Measurements from ENCODE around the gene PTGFR. TPM values are rescaled to one million over a fixed set of nuclear protein-coding genes. Genes with fewer than 3 reads are reported as not detected.

The PTGFR gene
- polyA plus RNA-seq, 3 donors = 0.43 to 0.88 TPM; not detected in 1

GRCh38 chr1:78447086-78447485 is 43.7 kb upstream of the PTGFR start:
- Histone ChIP-seq H3K36me3 (replicated peaks in 1 of 2; ENCODE audit: control insufficient read depth in 1 of 2, insufficient read depth in 2 of 2, low read length in 2 of 2) (no peaks in the 10 kb centered on the region), H3K27me3 (ENCODE audit: control insufficient read depth in 2 of 2, insufficient read depth in 2 of 2, low read length in 2 of 2) (no peaks in the 10 kb centered on the region), H3K79me2 (ENCODE audit: insufficient read depth, low read length) (no peaks in the 10 kb centered on the region), H3K4me2 (replicated peaks; ENCODE audit: extremely low read depth, low read length, poor library complexity, severe bottlenecking) (no peak overlapping the region), H3K9ac (ENCODE audit: insufficient read depth, low read length, poor library complexity, severe bottlenecking) (no peak overlapping the region), H3K4me3 (replicated peaks in 1 of 3; ENCODE audit: low read depth in 2 of 3, low read length in 3 of 3) (no peak overlapping the region), H4K20me1 (ENCODE audit: insufficient read depth, low read length) (no peaks in the 10 kb centered on the region), H3K9me3 (replicated peaks in 1 of 2; ENCODE audit: control insufficient read depth in 1 of 2, insufficient read depth in 1 of 2, low read length in 2 of 2) (peaks cover 0 to 10% of the 10 kb centered on the region in 2 donors), H3K27ac (ENCODE audit: low read depth in 1 of 2, low read length in 2 of 2) (no peak overlapping the region), H2AFZ (ENCODE audit: insufficient read depth, low read depth, low read length, poor library complexity, severe bottlenecking) (no peak overlapping the region), H3K4me1 (ENCODE audit: control insufficient read depth in 1 of 2, insufficient read depth in 2 of 2, low read length in 2 of 2) (no peaks in the 10 kb centered on the region)
- no peak overlapping the region for H3K4me3 Mint-ChIP-seq
- intact Hi-C loops (cut with micrococcal nuclease) = no loop called here
- no peak overlapping the region for H3K27ac Mint-ChIP-seq
- no peaks in the 10 kb centered on the region for H3K27me3 Mint-ChIP-seq (ENCODE audit: low read depth in 3 of 3)
- TF ChIP-seq CTCF (IDR thresholded peaks at IDR 0.05) = no peak
- H3K36me3 Mint-ChIP-seq = no peaks in the 10 kb centered on the region
- peaks cover 0 to 9% (median 0%) of the 10 kb centered on the region in 7 donors for H3K9me3 Mint-ChIP-seq
- DNase-seq = no peak
- no peaks in the 10 kb centered on the region for H3K4me1 Mint-ChIP-seq

- intact Hi-C loops (cut with micrococcal nuclease) = no loop called here
- Histone ChIP-seq H3K36me3 (replicated peaks in 1 of 2; ENCODE audit: control insufficient read depth in 1 of 2, insufficient read depth in 2 of 2, low read length in 2 of 2) (no peaks in the 10 kb centered on the region), H3K27me3 (ENCODE audit: control insufficient read depth in 2 of 2, insufficient read depth in 2 of 2, low read length in 2 of 2) (no peaks in the 10 kb centered on the region), H3K27ac (ENCODE audit: low read depth in 1 of 2, low read length in 2 of 2) (no peak overlapping the region), H3K4me3 (replicated peaks in 1 of 3; ENCODE audit: low read depth in 2 of 3, low read length in 3 of 3) (no peak overlapping the region), H3K79me2 (ENCODE audit: insufficient read depth, low read length) (no peaks in the 10 kb centered on the region), H3K4me2 (replicated peaks; ENCODE audit: extremely low read depth, low read length, poor library complexity, severe bottlenecking) (no peak overlapping the region), H2AFZ (ENCODE audit: insufficient read depth, low read depth, low read length, poor library complexity, severe bottlenecking) (no peak overlapping the region), H4K20me1 (ENCODE audit: insufficient read depth, low read length) (no peaks in the 10 kb centered on the region), H3K4me1 (ENCODE audit: control insufficient read depth in 1 of 2, insufficient read depth in 2 of 2, low read length in 2 of 2) (no peaks in the 10 kb centered on the region), H3K9me3 (replicated peaks in 1 of 2; ENCODE audit: control insufficient read depth in 1 of 2, insufficient read depth in 1 of 2, low read length in 2 of 2) (peaks cover 15% of the 10 kb centered on the region in 2 donors), H3K9ac (ENCODE audit: insufficient read depth, low read length, poor library complexity, severe bottlenecking) (no peak overlapping the region)
- 100% methylated on average over 1 of the region's 1 CpG for WGBS (ENCODE audit: insufficient coverage)
- H3K9me3 Mint-ChIP-seq = peaks cover 15 to 33% (median 21%) of the 10 kb centered on the region in 7 donors
- H3K36me3 Mint-ChIP-seq = no peaks in the 10 kb centered on the region
- no peak overlapping the region for H3K4me3 Mint-ChIP-seq
- DNase-seq = no peak
- no peaks in the 10 kb centered on the region for H3K4me1 Mint-ChIP-seq
- no peak overlapping the region for H3K27ac Mint-ChIP-seq
- no peak for TF ChIP-seq CTCF (IDR thresholded peaks at IDR 0.05)
- H3K27me3 Mint-ChIP-seq (ENCODE audit: low read depth in 3 of 3) = peaks cover 0 to 3% (median 2%) of the 10 kb centered on the region in 3 donors
These were observed 26.3 kb upstream of the PTGFR start for GRCh38 chr1:78464449-78464891.

All from CD14-positive monocyte (primary cell).